ENCODE data around the gene OTOGL.
"Not testable (repeated sequence)": the region's sequence is repeated elsewhere in the genome, so short reads cannot be mapped to it uniquely, and the experiment has no call there.

OTOGL gene

GRCh38 chr12:80189241-80189640 is 89.9 kb downstream of the OTOGL start:
- DNase-seq = peak; percentile 86

DNA sequence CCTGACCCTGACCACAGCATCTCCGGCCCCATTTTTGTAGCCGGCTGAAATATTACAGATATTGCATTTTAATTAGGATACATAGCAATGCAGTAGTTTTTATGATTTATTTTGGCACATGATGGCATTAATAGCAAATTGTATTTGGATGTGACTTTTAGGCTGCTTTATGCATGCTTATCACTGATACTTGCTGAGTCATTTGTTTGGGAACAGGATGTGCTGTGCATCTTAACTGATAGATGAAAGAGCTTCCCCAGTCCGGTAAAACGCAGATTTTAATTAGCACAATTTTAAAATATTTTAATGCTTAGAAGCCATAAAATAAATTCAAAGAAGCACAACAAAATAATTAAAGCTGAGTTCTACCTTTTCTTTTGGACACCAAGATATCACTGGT is 90.7 kb downstream of the OTOGL start:
- DNase-seq = no peak

- DNase-seq = no peak
These were observed 92.8 kb downstream of the OTOGL start for GRCh38 chr12:80192087-80192486.

GRCh38 chr12:80193865-80194264 is 94.5 kb downstream of the OTOGL start:
- DNase-seq = no peak

GRCh38 chr12:80195074-80195726 is 95.9 kb downstream of the OTOGL start:
- DNase-seq = peak; percentile 72

GRCh38 chr12:80195737-80196136 is 96.4 kb downstream of the OTOGL start:
- no peak for DNase-seq

DNA sequence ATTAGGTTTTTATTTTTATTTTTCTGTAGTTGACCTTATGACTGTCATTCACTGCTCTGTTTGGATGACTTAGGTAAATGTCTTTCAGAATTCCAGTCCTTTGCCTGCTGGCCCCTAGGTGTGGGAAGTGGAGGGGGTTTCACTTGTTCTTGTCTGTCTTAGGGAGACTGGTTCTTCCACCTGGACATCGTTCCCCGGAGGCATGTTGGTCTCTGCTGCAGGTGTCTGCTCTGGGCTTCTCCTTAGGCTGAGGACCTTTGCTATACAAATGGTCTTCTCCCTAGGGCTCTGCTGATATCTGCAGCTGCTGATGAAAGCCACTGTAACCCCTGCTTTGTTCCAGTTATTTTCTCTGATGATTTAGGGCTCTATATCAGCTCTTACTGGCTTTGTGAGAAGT is 97.1 kb downstream of the OTOGL start:
- no peak for DNase-seq

DNA sequence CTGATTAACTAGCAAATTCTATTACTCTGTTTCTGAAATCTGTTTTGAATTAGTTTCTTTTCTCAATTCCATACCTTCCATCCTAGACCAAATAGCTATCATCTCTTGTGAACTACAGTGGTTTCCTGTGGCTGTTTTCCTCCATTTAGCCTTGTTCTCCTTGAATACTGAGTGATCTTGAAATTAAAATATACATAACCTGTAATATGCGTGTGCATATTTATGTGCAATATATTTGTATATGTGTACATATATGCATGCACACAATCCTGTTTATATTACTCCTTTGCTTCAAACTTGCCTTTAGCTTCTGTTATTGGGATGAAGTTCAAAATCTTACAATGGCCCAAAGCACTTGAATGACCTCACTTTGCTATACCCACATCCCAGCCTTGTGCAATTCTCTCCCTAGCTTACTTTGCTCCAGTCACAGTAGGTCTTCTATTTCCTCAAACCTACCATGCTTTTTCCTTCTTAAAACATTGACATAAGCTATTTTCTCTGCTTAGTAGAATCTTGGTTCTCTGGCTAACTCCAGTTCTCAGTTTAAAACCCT is 99.5 kb downstream of the OTOGL start:
- no peak for DNase-seq

DNA sequence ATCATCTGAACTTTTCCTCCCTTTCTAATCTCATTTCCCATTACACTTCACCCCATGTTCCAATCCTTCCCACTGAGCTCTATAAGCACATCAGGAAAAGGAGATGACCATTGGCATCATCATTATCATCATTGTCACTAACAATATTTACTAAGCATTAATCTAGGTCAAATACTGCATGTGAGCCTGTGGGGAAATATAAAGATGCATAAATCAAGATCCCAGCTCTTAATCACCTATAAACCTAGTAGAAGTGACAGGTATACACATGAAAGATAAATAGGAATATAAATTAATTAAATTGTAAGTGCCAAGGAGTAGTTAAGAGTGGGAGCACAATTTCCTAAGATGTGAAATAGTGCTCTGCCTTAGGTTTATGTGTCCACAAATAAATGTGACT is 100.6 kb downstream of the OTOGL start:
- DNase-seq = no peak

GRCh38 chr12:80200414-80200813 is 101.1 kb downstream of the OTOGL start:
- no peak for DNase-seq

GRCh38 chr12:80201908-80202307 is 102.6 kb downstream of the OTOGL start:
- no peak for DNase-seq

- no peak for DNase-seq
These were observed 106.6 kb downstream of the OTOGL start for GRCh38 chr12:80205960-80206359.

GRCh38 chr12:80208071-80208470 is 108.7 kb downstream of the OTOGL start:
- no peak for DNase-seq

- DNase-seq = no peak
These were observed 112.3 kb downstream of the OTOGL start for GRCh38 chr12:80211671-80212070.

GRCh38 chr12:80212938-80213645 is 113.8 kb downstream of the OTOGL start:
- no peak for DNase-seq

GRCh38 chr12:80213871-80214270 is 114.5 kb downstream of the OTOGL start:
- DNase-seq = no peak

DNA sequence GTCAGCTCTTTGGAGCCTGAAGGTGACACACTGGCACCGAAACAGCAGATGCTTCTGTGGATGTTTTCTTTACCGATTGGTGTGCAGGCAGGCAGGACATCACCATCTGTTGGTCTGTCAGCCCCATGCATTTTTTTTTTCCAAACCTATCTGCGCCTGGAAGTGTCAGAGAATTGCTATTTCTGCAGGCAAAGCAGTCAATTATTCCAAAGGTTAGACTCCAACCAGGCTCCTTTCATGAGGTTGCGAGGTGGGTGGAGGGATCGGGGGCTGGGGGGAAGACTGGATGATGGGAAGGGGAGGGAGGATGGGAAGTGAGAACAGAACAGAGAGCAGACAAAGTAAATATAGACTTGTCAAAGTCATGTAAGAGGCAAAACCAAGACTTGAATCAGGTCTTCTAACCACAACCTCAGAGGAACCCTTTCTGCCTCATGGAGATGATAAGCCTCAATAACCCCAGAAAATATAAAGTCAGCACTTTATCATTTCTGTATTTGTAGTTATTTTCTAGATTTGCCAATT is 117.7 kb downstream of the OTOGL start:
- peak; percentile 11 for DNase-seq

DNA sequence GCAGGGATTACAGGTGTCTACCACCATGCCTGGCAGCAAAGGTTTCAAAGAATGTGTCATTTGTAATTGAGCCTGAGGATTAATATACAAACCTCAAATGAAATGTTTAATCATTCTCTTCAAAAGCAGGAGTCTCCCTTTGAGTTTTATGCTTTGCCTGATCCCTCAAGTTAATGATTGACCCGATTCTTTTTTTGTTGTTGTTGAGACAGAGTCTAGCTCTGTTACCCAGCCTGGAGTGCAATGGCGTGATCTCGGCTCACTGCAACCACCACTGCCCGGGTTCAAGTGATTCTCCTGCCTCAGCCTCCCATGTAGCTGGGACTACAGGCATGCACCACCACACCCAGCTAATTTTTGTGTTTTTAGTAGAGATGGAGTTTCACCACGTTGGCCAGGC is 119.6 kb downstream of the OTOGL start:
- not testable (repeated sequence) for DNase-seq

DNA sequence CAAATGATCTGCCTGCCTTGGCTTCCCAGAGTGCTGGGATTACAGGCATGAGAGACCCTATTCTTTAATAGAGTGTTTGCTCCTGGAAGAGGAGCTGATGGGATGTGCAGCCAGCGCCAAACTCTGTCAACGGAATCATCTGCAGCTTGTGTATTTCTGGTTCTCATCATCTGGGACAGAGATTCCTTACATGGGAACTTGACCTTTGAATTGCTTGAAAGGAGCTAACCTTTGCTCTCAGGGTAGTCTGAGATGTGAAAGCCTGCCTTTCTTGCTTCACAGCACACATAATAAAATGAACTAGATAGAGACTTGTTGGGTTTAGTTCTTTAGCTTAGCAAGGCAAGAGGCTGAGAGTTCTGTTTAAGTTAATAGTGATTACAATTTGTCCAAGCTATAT is 120.0 kb downstream of the OTOGL start:
- DNase-seq = no peak

- DNase-seq = peak; percentile 26
These were observed 122.9 kb downstream of the OTOGL start for GRCh38 chr12:80222261-80222660.

DNA sequence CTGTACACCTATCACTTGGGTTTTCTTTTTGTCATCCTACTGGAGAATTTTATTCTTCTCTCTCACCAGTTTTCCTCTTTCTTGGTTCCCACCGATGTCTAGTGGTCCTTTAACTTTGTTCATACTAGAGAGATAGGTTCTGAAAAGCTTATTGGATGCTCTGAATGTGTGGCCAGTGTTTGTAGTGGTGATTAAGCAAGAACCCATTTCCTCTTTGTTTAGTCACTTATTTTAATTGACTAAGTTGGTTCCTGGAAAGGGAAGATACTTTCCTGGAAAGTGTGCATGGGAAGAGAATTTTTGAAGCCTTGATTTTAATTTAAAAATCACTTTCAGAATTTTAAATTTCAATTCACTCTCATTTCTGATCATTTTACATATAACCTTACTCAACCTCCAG is 127.2 kb downstream of the OTOGL start:
- DNase-seq = peak; percentile 65

- not testable (repeated sequence) for DNase-seq
These were observed 128.6 kb downstream of the OTOGL start for GRCh38 chr12:80227904-80228303.

GRCh38 chr12:80230068-80230467 is 130.7 kb downstream of the OTOGL start:
- no peak for DNase-seq

DNA sequence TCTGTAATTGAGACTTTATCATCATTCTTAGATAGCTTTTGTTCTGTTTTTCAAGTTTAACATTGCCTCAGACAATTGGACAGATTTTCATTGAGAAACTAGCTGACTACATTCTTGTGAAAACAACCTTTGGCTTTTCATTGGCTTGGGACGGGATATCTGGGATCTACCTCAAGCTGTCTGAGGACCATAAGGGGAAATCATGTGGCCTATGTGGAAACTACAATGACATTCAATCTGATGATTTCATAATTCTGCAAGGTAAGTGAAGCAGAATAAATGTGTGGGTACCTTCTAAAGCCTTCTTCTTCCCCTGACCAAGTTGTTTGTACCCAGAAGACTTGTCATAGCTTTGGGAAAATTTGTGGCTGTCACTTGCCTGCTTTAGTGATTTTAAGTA is 133.5 kb downstream of the OTOGL start:
- no peak for DNase-seq
